HL-60 (cell line): ENCODE data around the gene ZNF292.

Source experiments
- DNase-seq, 2 experiments: peaks; one replicate each; pipeline ENCODE4 v3.0.0-alpha.2; 2010 to 2020; ENCODE audit warnings: low read depth in 1 of 2, low spot score in 1 of 2
- H3K27ac ChIP-seq: fragments of 250-450 bp; sonication (Bioruptor Pico); replicated peaks from 2 replicates; pipeline ENCODE4 v1.5.1; 2020; ENCODE audit warnings: mild to moderate bottlenecking, moderate library complexity
- H3K27me3 ChIP-seq: fragments of 250-450 bp; sonication (Bioruptor Pico); 2 replicates; pipeline ENCODE4 v1.5.1; 2021; ENCODE audit warnings: mild to moderate bottlenecking, moderate library complexity; ENCODE audit not compliant: insufficient read depth, poor library complexity, severe bottlenecking
- H3K4me3 ChIP-seq: replicated peaks from 2 replicates; pipeline ENCODE4 v1.5.1; 2011; ENCODE audit warnings: mild to moderate bottlenecking, control low read depth, low read length; ENCODE audit not compliant: insufficient read depth
- GABPA ChIP-seq: IDR thresholded peaks from 2 replicates; pipeline ENCODE4 v1.6.1; 2012; ENCODE audit warnings: low read depth
- POLR2AphosphoS5 ChIP-seq: IDR thresholded peaks from 2 replicates; pipeline ENCODE4 v1.6.1; 2012; ENCODE audit warnings: low read depth
- REST ChIP-seq: IDR thresholded peaks from 2 replicates; pipeline ENCODE4 v1.6.1; 2012; ENCODE audit warnings: low read depth; ENCODE audit not compliant: insufficient replicate concordance
- SPI1 ChIP-seq: IDR thresholded peaks from 2 replicates; pipeline ENCODE4 v1.6.1; 2012; ENCODE audit warnings: low read depth, mild to moderate bottlenecking, borderline replicate concordance
- TF ChIP-seq, protein P1 (sequence below): IDR thresholded peaks from one replicate; pipeline ENCODE4 v1.5.1; 2011; ENCODE audit warnings: low read length, control low read depth, inconsistent platforms; ENCODE audit not compliant: insufficient read depth

The ZNF292 gene

GRCh38 chr6:87282743-87283142 lies 127.4 kb downstream of the ZNF292 start:
- H3K27me3 ChIP-seq: peaks cover 2% of the 10 kb centered on the region
- TF ChIP-seq GABPA (no peak), SPI1 (no peak), POLR2AphosphoS5 (no peak), REST (no peak)
- TF ChIP-seq, protein P1, sequence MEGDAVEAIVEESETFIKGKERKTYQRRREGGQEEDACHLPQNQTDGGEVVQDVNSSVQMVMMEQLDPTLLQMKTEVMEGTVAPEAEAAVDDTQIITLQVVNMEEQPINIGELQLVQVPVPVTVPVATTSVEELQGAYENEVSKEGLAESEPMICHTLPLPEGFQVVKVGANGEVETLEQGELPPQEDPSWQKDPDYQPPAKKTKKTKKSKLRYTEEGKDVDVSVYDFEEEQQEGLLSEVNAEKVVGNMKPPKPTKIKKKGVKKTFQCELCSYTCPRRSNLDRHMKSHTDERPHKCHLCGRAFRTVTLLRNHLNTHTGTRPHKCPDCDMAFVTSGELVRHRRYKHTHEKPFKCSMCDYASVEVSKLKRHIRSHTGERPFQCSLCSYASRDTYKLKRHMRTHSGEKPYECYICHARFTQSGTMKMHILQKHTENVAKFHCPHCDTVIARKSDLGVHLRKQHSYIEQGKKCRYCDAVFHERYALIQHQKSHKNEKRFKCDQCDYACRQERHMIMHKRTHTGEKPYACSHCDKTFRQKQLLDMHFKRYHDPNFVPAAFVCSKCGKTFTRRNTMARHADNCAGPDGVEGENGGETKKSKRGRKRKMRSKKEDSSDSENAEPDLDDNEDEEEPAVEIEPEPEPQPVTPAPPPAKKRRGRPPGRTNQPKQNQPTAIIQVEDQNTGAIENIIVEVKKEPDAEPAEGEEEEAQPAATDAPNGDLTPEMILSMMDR: no peak
- no peak for DNase-seq
- H3K4me3 ChIP-seq: no peak overlapping the region
- no peak overlapping the region for H3K27ac ChIP-seq

DNA sequence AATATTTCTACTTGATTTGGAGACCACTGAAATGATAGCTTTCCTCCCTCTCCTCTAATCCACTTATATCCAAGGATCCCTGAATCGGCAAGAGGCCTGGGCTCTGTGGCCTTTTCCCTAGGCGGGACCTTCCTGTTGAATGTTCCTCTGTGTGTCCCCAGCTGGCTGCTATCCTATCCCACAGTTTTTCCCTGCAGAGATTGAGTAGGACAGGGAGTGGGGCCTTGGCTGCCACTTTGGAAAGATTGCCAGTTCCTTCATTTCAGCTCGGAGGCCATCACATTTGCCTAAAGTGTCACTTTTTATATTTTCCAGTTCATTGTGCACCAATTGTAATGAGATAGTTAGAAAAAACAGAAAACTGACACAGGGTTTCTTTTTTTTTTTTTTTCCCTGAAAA lies 128.1 kb downstream of the ZNF292 start:
- Histone ChIP-seq H3K4me3 (no peak overlapping the region), H3K27me3 (peaks cover 2% of the 10 kb centered on the region), H3K27ac (no peak overlapping the region)
- TF ChIP-seq REST (no peak), GABPA (no peak), SPI1 (no peak), POLR2AphosphoS5 (no peak)
- TF ChIP-seq, protein P1: no peak
- DNase-seq: no peak

- H3K27me3 ChIP-seq: no peaks in the 10 kb centered on the region
- TF ChIP-seq POLR2AphosphoS5 (no peak), REST (no peak), GABPA (no peak), SPI1 (no peak)
- TF ChIP-seq, protein P1: no peak
Measured at GRCh38 chr6:87287251-87287650, 131.9 kb downstream of the ZNF292 start.

More at GRCh38 chr6:87287251-87287650, 131.9 kb downstream of the ZNF292 start:
- no peak for DNase-seq
- Histone ChIP-seq H3K4me3 (no peak overlapping the region), H3K27ac (peak overlapping the region; percentile 51)
